ENCODE measurements around the gene INHBC. TPM values are rescaled to one million over a fixed set of nuclear protein-coding genes. Genes with fewer than 3 reads are reported as not detected.
"Not testable (repeated sequence)": the region's sequence is repeated elsewhere in the genome, so short reads cannot be mapped to it uniquely, and the experiment has no call there.

The INHBC gene
- polyA plus RNA-seq, 2 donors = 0.01 TPM; not detected in 1

DNA sequence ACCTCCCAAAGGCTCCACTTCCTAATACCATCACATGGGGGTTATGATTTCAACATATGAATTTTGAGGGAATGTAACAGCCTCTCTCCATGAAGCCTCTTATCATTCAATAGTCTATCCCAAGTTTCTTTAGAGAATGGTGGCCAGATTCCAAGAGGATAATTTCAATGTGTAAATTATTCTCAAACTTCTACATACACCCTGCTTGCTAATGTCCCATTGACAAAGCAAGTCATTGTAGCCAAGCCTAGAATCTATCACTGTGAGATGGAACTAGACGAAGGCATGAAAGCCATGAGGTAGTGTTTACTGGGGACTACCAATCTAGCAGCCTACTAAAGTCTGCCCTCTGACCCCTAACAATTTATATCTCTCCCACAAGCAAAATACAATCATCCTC, 3.8 kb downstream of the INHBC start:
- H3K4me3 ChIP-seq (ENCODE audit: low read depth in 1 of 2, low read length in 2 of 2) = no peak overlapping the region
- no peak overlapping the region for H3K27ac ChIP-seq (ENCODE audit: low read depth in 2 of 2, low read length in 1 of 2)
- H3K36me3 ChIP-seq (ENCODE audit: control insufficient read depth in 2 of 2, insufficient read depth in 2 of 2, low read length in 1 of 2) = no peaks in the 10 kb centered on the region
- 89 to 93% methylated on average over 1 of the region's 1 CpG for WGBS, 2 donors
- no peaks in the 10 kb centered on the region for H3K9me3 ChIP-seq (ENCODE audit: control insufficient read depth in 2 of 2, insufficient read depth in 1 of 2, low read depth in 1 of 2, low read length in 1 of 2)
- H3K27me3 ChIP-seq (ENCODE audit: control insufficient read depth in 1 of 2, insufficient read depth in 2 of 2, low read length in 2 of 2) = no peaks in the 10 kb centered on the region
- H3K4me1 ChIP-seq (ENCODE audit: control insufficient read depth in 2 of 2, insufficient read depth in 2 of 2, low read length in 1 of 2) = no peaks in the 10 kb centered on the region

DNA sequence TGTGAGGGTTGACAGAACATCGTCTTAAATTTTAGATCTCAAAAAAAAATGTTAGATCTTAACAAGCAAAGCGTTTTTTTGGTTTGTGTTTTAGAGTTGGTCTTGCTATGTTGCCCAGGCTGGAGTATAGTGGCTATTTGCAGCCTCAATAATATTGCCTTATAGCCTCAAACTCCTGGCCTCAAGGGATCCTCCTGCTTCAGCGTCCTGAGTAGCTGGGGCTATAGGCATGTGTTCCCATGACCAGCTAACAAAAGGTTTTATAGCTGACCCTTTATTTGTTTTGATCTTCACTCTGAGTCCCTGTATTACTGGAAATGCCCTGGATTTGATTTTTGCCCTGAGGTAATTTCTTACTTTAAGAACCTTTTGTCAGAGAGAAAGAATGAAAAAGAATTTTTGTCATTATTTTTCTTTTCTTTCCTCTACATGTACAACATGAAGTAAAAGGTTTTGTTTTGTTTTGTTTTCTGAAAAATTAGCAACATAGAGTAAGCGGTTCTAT, 5.2 kb downstream of the INHBC start:
- Histone ChIP-seq H3K4me1 (ENCODE audit: control insufficient read depth in 2 of 2, insufficient read depth in 2 of 2, low read length in 1 of 2) (no peaks in the 10 kb centered on the region), H3K27me3 (ENCODE audit: control insufficient read depth in 1 of 2, insufficient read depth in 2 of 2, low read length in 2 of 2) (no peaks in the 10 kb centered on the region), H3K9me3 (ENCODE audit: control insufficient read depth in 2 of 2, insufficient read depth in 1 of 2, low read depth in 1 of 2, low read length in 1 of 2) (no peaks in the 10 kb centered on the region), H3K36me3 (ENCODE audit: control insufficient read depth in 2 of 2, insufficient read depth in 2 of 2, low read length in 1 of 2) (no peaks in the 10 kb centered on the region), H3K27ac (ENCODE audit: low read depth in 2 of 2, low read length in 1 of 2) (no peak overlapping the region), H3K4me3 (ENCODE audit: low read depth in 1 of 2, low read length in 2 of 2) (no peak overlapping the region)
- 76 to 79% methylated on average over 4 of the region's 4 CpGs for WGBS, 2 donors

- H3K4me3 ChIP-seq (ENCODE audit: low read depth in 1 of 2, low read length in 2 of 2); H3K27ac ChIP-seq (ENCODE audit: low read depth in 2 of 2, low read length in 1 of 2); H3K4me1 ChIP-seq (ENCODE audit: control insufficient read depth in 2 of 2, insufficient read depth in 2 of 2, low read length in 1 of 2); H3K9me3 ChIP-seq (ENCODE audit: control insufficient read depth in 2 of 2, insufficient read depth in 1 of 2, low read depth in 1 of 2, low read length in 1 of 2); H3K36me3 ChIP-seq (ENCODE audit: control insufficient read depth in 2 of 2, insufficient read depth in 2 of 2, low read length in 1 of 2); H3K27me3 ChIP-seq (ENCODE audit: control insufficient read depth in 1 of 2, insufficient read depth in 2 of 2, low read length in 2 of 2): not testable (repeated sequence)
- WGBS, 2 donors = 79 to 86% methylated on average over 2 of the region's 2 CpGs
These were observed 6.8 kb downstream of the INHBC start for GRCh38 chr12:57441393-57441792.

- Histone ChIP-seq H3K27me3 (ENCODE audit: control insufficient read depth in 1 of 2, insufficient read depth in 2 of 2, low read length in 2 of 2) (no peaks in the 10 kb centered on the region), H3K9me3 (ENCODE audit: control insufficient read depth in 2 of 2, insufficient read depth in 1 of 2, low read depth in 1 of 2, low read length in 1 of 2) (no peaks in the 10 kb centered on the region), H3K4me3 (ENCODE audit: low read depth in 1 of 2, low read length in 2 of 2) (no peak overlapping the region), H3K36me3 (ENCODE audit: control insufficient read depth in 2 of 2, insufficient read depth in 2 of 2, low read length in 1 of 2) (no peaks in the 10 kb centered on the region), H3K27ac (ENCODE audit: low read depth in 2 of 2, low read length in 1 of 2) (no peak overlapping the region), H3K4me1 (ENCODE audit: control insufficient read depth in 2 of 2, insufficient read depth in 2 of 2, low read length in 1 of 2) (no peaks in the 10 kb centered on the region)
- WGBS, 2 donors = 43 to 79% methylated on average over 1 of the region's 1 CpG
These were observed 7.4 kb downstream of the INHBC start for GRCh38 chr12:57441846-57442427.

GRCh38 chr12:57444337-57444736, 9.8 kb downstream of the INHBC start:
- WGBS, 2 donors = 83 to 84% methylated on average over 6 of the region's 6 CpGs

GRCh38 chr12:57444744-57445143, 10.2 kb downstream of the INHBC start:
- Histone ChIP-seq H3K36me3 (ENCODE audit: control insufficient read depth in 2 of 2, insufficient read depth in 2 of 2, low read length in 1 of 2) (no peaks in the 10 kb centered on the region), H3K27me3 (ENCODE audit: control insufficient read depth in 1 of 2, insufficient read depth in 2 of 2, low read length in 2 of 2) (no peaks in the 10 kb centered on the region), H3K4me1 (ENCODE audit: control insufficient read depth in 2 of 2, insufficient read depth in 2 of 2, low read length in 1 of 2) (no peaks in the 10 kb centered on the region), H3K4me3 (ENCODE audit: low read depth in 1 of 2, low read length in 2 of 2) (no peak overlapping the region), H3K9me3 (ENCODE audit: control insufficient read depth in 2 of 2, insufficient read depth in 1 of 2, low read depth in 1 of 2, low read length in 1 of 2) (no peaks in the 10 kb centered on the region), H3K27ac (ENCODE audit: low read depth in 2 of 2, low read length in 1 of 2) (no peak overlapping the region)
- 62 to 76% methylated on average over 5 of the region's 5 CpGs for WGBS, 2 donors

More at GRCh38 chr12:57444337-57444736, 9.8 kb downstream of the INHBC start:
- H3K4me3 ChIP-seq (ENCODE audit: low read depth in 1 of 2, low read length in 2 of 2); H3K27ac ChIP-seq (ENCODE audit: low read depth in 2 of 2, low read length in 1 of 2); H3K27me3 ChIP-seq (ENCODE audit: control insufficient read depth in 1 of 2, insufficient read depth in 2 of 2, low read length in 2 of 2); H3K36me3 ChIP-seq (ENCODE audit: control insufficient read depth in 2 of 2, insufficient read depth in 2 of 2, low read length in 1 of 2); H3K4me1 ChIP-seq (ENCODE audit: control insufficient read depth in 2 of 2, insufficient read depth in 2 of 2, low read length in 1 of 2); H3K9me3 ChIP-seq (ENCODE audit: control insufficient read depth in 2 of 2, insufficient read depth in 1 of 2, low read depth in 1 of 2, low read length in 1 of 2): not testable (repeated sequence)

DNA sequence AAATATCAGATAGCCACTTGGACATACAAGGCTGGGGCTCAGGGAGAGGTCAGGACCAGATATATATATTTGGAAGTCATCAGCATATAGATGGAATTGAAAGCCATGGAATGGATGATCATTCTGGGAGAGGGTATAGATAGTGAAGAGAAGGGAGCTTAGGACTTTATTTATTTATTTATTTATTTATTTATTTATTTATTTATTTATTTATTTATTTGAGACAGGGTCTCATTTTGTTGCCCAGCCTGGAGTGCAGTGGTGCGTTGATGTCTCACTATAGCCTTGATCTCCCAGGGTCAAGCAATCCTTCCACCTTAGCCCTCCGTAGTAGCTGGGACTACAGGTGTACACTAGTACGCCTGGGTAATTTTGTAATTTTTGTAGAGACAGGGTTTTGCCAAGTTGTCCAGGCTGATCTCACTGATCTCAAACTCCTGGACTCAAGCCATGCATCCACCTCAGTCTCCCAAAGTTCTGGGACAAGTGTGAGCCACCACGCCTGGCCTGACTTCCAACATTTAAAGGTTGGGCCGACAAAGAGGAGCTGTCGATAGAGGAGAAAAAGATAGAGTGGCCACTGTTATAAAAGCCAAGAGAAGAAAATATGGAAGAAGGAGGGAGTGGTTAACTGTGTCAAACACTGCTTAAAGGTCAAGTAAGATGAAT, 11.8 kb downstream of the INHBC start:
- H3K36me3 ChIP-seq (ENCODE audit: control insufficient read depth in 2 of 2, insufficient read depth in 2 of 2, low read length in 1 of 2) = no peaks in the 10 kb centered on the region
- H3K27ac ChIP-seq (ENCODE audit: low read depth in 2 of 2, low read length in 1 of 2) = no peak overlapping the region
- no peak overlapping the region for H3K4me3 ChIP-seq (ENCODE audit: low read depth in 1 of 2, low read length in 2 of 2)
- H3K4me1 ChIP-seq (ENCODE audit: control insufficient read depth in 2 of 2, insufficient read depth in 2 of 2, low read length in 1 of 2) = no peaks in the 10 kb centered on the region
- WGBS, 2 donors = 98% methylated on average over 6 of the region's 6 CpGs
- H3K27me3 ChIP-seq (ENCODE audit: control insufficient read depth in 1 of 2, insufficient read depth in 2 of 2, low read length in 2 of 2) = no peaks in the 10 kb centered on the region
- no peaks in the 10 kb centered on the region for H3K9me3 ChIP-seq (ENCODE audit: control insufficient read depth in 2 of 2, insufficient read depth in 1 of 2, low read depth in 1 of 2, low read length in 1 of 2)

- Histone ChIP-seq H3K4me1 (ENCODE audit: control insufficient read depth in 2 of 2, insufficient read depth in 2 of 2, low read length in 1 of 2) (no peaks in the 10 kb centered on the region), H3K36me3 (ENCODE audit: control insufficient read depth in 2 of 2, insufficient read depth in 2 of 2, low read length in 1 of 2) (no peaks in the 10 kb centered on the region), H3K4me3 (ENCODE audit: low read depth in 1 of 2, low read length in 2 of 2) (no peak overlapping the region), H3K9me3 (ENCODE audit: control insufficient read depth in 2 of 2, insufficient read depth in 1 of 2, low read depth in 1 of 2, low read length in 1 of 2) (no peaks in the 10 kb centered on the region), H3K27me3 (ENCODE audit: control insufficient read depth in 1 of 2, insufficient read depth in 2 of 2, low read length in 2 of 2) (no peaks in the 10 kb centered on the region), H3K27ac (ENCODE audit: low read depth in 2 of 2, low read length in 1 of 2) (no peak overlapping the region)
- WGBS, 2 donors = 82 to 94% methylated on average over 2 of the region's 2 CpGs
These were observed 14.1 kb downstream of the INHBC start for GRCh38 chr12:57448669-57449068.

DNA sequence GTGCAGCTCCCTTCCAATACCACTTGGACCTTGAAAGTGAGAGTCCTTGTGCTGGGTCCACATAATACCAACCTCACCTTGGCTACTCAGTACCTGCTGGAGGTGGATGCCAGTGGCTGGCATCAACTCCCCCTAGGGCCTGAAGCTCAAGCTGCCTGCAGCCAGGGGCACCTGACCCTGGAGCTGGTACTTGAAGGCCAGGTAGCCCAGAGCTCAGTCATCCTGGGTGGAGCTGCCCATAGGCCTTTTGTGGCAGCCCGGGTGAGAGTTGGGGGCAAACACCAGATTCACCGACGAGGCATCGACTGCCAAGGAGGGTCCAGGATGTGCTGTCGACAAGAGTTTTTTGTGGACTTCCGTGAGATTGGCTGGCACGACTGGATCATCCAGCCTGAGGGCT, 14.8 kb downstream of the INHBC start:
- H3K4me1 ChIP-seq (ENCODE audit: control insufficient read depth in 2 of 2, insufficient read depth in 2 of 2, low read length in 1 of 2) = no peaks in the 10 kb centered on the region
- H3K27ac ChIP-seq (ENCODE audit: low read depth in 2 of 2, low read length in 1 of 2) = no peak overlapping the region
- no peaks in the 10 kb centered on the region for H3K9me3 ChIP-seq (ENCODE audit: control insufficient read depth in 2 of 2, insufficient read depth in 1 of 2, low read depth in 1 of 2, low read length in 1 of 2)
- WGBS, 2 donors = 97 to 98% methylated on average over 7 of the region's 7 CpGs
- H3K27me3 ChIP-seq (ENCODE audit: control insufficient read depth in 1 of 2, insufficient read depth in 2 of 2, low read length in 2 of 2) = no peaks in the 10 kb centered on the region
- no peak overlapping the region for H3K4me3 ChIP-seq (ENCODE audit: low read depth in 1 of 2, low read length in 2 of 2)
- H3K36me3 ChIP-seq (ENCODE audit: control insufficient read depth in 2 of 2, insufficient read depth in 2 of 2, low read length in 1 of 2) = no peaks in the 10 kb centered on the region

DNA sequence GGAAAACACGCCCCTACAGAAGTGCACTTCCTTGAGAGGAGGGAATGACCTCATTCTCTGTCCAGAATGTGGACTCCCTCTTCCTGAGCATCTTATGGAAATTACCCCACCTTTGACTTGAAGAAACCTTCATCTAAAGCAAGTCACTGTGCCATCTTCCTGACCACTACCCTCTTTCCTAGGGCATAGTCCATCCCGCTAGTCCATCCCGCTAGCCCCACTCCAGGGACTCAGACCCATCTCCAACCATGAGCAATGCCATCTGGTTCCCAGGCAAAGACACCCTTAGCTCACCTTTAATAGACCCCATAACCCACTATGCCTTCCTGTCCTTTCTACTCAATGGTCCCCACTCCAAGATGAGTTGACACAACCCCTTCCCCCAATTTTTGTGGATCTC, 15.5 kb downstream of the INHBC start:
- Histone ChIP-seq H3K4me1 (ENCODE audit: control insufficient read depth in 2 of 2, insufficient read depth in 2 of 2, low read length in 1 of 2) (no peaks in the 10 kb centered on the region), H3K27me3 (ENCODE audit: control insufficient read depth in 1 of 2, insufficient read depth in 2 of 2, low read length in 2 of 2) (no peaks in the 10 kb centered on the region), H3K36me3 (ENCODE audit: control insufficient read depth in 2 of 2, insufficient read depth in 2 of 2, low read length in 1 of 2) (no peaks in the 10 kb centered on the region), H3K4me3 (ENCODE audit: low read depth in 1 of 2, low read length in 2 of 2) (no peak overlapping the region), H3K9me3 (ENCODE audit: control insufficient read depth in 2 of 2, insufficient read depth in 1 of 2, low read depth in 1 of 2, low read length in 1 of 2) (no peaks in the 10 kb centered on the region), H3K27ac (ENCODE audit: low read depth in 2 of 2, low read length in 1 of 2) (no peak overlapping the region)
- 76 to 88% methylated on average over 3 of the region's 3 CpGs for WGBS, 2 donors
